WTC11 (cell line): ENCODE results near the gene TMEM238L.
"Not testable (repeated sequence)": the region's sequence is repeated elsewhere in the genome, so short reads cannot be mapped to it uniquely, and the experiment has no call there.

Source experiments
- AFF4 ChIP-seq: sonication (generic); formaldehyde crosslinking; IDR thresholded peaks from 2 replicates; pipeline ENCODE4 v1.8.1; 2023; ENCODE audit warnings: mild to moderate bottlenecking, missing genetic modification reagents, borderline replicate concordance
- CTCF ChIP-seq: fragments of 200-600 bp; IDR thresholded peaks from 2 replicates; pipeline ENCODE4 v1.8.0; 2022; ENCODE audit warnings: antibody characterized with exemption
- GABPB1 ChIP-seq: sonication (generic); formaldehyde crosslinking; IDR thresholded peaks from 2 replicates; pipeline ENCODE4 v1.8.1; 2023; ENCODE audit warnings: mild to moderate bottlenecking, missing genetic modification reagents
- IRF1 ChIP-seq: sonication (generic); formaldehyde crosslinking; IDR thresholded peaks from 2 replicates; pipeline ENCODE4 v1.8.0; 2023; ENCODE audit warnings: missing genetic modification reagents
- SMAD4 ChIP-seq: sonication (generic); formaldehyde crosslinking; IDR thresholded peaks from 2 replicates; pipeline ENCODE4 v1.8.0; 2022; ENCODE audit warnings: mild to moderate bottlenecking, missing genetic modification reagents
- ZNF281 ChIP-seq: sonication (generic); formaldehyde crosslinking; IDR thresholded peaks from 2 replicates; pipeline ENCODE4 v1.8.0; 2023; ENCODE audit warnings: mild to moderate bottlenecking, missing genetic modification reagents
- ZNF512 ChIP-seq: sonication (generic); formaldehyde crosslinking; IDR thresholded peaks from 2 replicates; pipeline ENCODE4 v1.8.1; 2022; ENCODE audit warnings: missing genetic modification reagents, borderline replicate concordance

- TF ChIP-seq CTCF; AFF4 (CRISPR knock-in tag); ZNF281; SMAD4; ZNF512 (CRISPR knock-in tag); IRF1; GABPB1 (CRISPR knock-in tag): not testable (repeated sequence)
Measured at GRCh38 chr17:10846636-10847035, 42.7 kb upstream of the TMEM238L start.
